BLaER1 (cell line): ENCODE measurements around the gene CC2D2A.

Source experiments
- H3K27ac ChIP-seq: shearing (Covaris generic); formaldehyde crosslinking; 2 replicates; pipeline ENCODE4 v1.8.1; 2022
- H3K27me3 ChIP-seq: shearing (Covaris generic); formaldehyde crosslinking; 2 replicates; pipeline ENCODE4 v1.8.1; 2022
- H3K36me3 ChIP-seq: shearing (Covaris generic); formaldehyde crosslinking; 2 replicates; pipeline ENCODE4 v1.8.1; 2022
- H3K4me1 ChIP-seq: shearing (Covaris generic); formaldehyde crosslinking; 2 replicates; pipeline ENCODE4 v1.8.1; 2022
- H3K4me2 ChIP-seq: shearing (Covaris generic); formaldehyde crosslinking; 2 replicates; pipeline ENCODE4 v1.8.1; 2022
- H3K4me3 ChIP-seq: shearing (Covaris generic); formaldehyde crosslinking; 2 replicates; pipeline ENCODE4 v1.8.1; 2022
- H3K9ac ChIP-seq: shearing (Covaris generic); formaldehyde crosslinking; 2 replicates; pipeline ENCODE4 v1.8.1; 2022
- H3K9me3 ChIP-seq: shearing (Covaris generic); formaldehyde crosslinking; 2 replicates; pipeline ENCODE4 v1.8.1; 2022
- H4K20me1 ChIP-seq: shearing (Covaris generic); formaldehyde crosslinking; 2 replicates; pipeline ENCODE4 v1.8.1; 2022
- Cebpa-rat ChIP-seq: shearing (Covaris generic); IDR thresholded peaks from 2 replicates; pipeline ENCODE4 v1.8.1; 2022

CC2D2A gene

DNA sequence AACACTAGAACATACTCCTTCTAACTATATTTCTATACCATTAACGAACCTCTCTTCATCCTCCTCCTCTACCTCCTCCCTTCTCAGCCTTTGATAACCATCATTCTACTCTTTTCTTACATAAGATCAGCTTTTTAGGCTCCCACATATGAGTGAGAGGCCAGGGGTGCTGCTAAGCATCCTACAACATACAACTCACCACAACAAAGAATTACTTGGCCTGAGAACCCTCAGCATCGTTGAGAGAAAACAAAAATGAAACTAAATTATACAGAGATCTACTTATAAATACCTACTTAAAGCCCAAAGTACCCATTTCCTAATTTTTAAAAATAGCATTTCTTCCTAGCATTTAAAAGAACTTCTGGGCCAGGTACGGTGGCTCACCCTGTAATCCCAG is 77.7 kb downstream of the CC2D2A start:
- Histone ChIP-seq H3K9ac (no peak overlapping the region), H3K27ac (no peak overlapping the region), H3K9me3 (no peaks in the 10 kb centered on the region), H3K36me3 (peaks cover 5% of the 10 kb centered on the region; the same call in 1 of the 2 replicates), H3K4me1 (peaks cover 12% of the 10 kb centered on the region), H4K20me1 (no peaks in the 10 kb centered on the region), H3K27me3 (no peaks in the 10 kb centered on the region), H3K4me2 (peak overlapping the region; percentile 21), H3K4me3 (no peak overlapping the region)
- TF ChIP-seq Cebpa-rat: no peak

DNA sequence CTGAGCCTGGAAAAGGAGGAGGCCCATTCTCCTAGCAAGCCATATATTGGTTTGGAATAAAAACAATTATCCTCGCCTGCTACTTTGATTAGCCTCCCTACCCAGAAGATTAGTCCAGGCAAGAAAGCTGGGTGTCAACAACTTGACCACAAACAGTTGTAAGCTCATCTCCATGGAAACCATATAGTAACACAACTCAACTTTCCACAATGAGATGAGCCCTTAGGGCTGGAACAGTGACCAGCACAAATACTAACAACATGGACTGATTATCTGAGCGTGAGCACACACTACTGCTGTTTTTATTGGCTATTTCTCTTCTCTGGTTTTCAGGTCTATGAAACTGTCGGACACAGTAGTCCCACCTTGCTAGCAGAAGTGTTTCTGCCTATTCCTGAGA is 80.8 kb downstream of the CC2D2A start:
- H3K36me3 ChIP-seq: peaks cover 4% of the 10 kb centered on the region; the same call in 1 of the 2 replicates
- no peak overlapping the region for H3K4me2 ChIP-seq
- H3K4me3 ChIP-seq: no peak overlapping the region
- no peaks in the 10 kb centered on the region for H4K20me1 ChIP-seq
- H3K9me3 ChIP-seq: no peaks in the 10 kb centered on the region
- H3K27me3 ChIP-seq: no peaks in the 10 kb centered on the region
- TF ChIP-seq Cebpa-rat: no peak
- peaks cover 21% of the 10 kb centered on the region for H3K4me1 ChIP-seq
- H3K27ac ChIP-seq: no peak overlapping the region
- H3K9ac ChIP-seq: no peak overlapping the region

DNA sequence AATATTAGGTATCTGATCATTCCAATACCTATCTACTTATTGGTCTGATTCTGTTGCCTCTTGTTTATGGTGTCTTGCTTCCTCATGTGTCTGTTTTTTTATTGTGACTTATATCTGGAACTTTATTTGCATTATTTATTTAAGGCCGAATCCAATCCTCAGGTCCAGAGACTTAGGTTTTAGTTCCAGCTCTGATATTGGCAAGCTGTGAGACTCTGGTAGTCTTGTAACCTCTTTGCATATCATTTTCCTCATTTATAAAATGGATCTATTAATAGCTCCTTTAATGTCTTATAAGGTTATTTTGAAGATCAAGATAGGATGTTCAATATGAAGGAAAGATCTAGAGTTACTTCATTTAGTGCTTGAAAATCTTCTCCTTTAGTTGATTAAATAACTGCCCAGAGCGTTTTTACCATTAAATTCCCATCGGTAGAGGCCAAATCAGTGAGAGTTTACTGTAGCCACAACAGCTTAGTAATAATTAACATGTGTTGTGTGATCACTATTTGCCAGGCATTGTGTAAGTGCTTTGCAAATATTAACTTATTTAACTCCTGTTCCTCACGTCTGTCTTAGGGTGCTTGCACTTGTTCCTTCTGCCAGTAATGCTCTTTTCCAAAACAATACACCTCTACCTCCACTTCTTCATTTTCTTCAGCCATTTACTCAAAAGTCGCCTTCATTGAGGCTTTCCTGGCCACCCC is 82.2 kb downstream of the CC2D2A start:
- H3K27ac ChIP-seq: no peak overlapping the region
- H3K4me2 ChIP-seq: no peak overlapping the region
- peaks cover 21% of the 10 kb centered on the region for H3K4me1 ChIP-seq
- no peaks in the 10 kb centered on the region for H3K27me3 ChIP-seq
- no peak overlapping the region for H3K4me3 ChIP-seq
- H4K20me1 ChIP-seq: no peaks in the 10 kb centered on the region
- no peaks in the 10 kb centered on the region for H3K36me3 ChIP-seq
- TF ChIP-seq Cebpa-rat: no peak
- H3K9me3 ChIP-seq: no peaks in the 10 kb centered on the region
- H3K9ac ChIP-seq: no peak overlapping the region

DNA sequence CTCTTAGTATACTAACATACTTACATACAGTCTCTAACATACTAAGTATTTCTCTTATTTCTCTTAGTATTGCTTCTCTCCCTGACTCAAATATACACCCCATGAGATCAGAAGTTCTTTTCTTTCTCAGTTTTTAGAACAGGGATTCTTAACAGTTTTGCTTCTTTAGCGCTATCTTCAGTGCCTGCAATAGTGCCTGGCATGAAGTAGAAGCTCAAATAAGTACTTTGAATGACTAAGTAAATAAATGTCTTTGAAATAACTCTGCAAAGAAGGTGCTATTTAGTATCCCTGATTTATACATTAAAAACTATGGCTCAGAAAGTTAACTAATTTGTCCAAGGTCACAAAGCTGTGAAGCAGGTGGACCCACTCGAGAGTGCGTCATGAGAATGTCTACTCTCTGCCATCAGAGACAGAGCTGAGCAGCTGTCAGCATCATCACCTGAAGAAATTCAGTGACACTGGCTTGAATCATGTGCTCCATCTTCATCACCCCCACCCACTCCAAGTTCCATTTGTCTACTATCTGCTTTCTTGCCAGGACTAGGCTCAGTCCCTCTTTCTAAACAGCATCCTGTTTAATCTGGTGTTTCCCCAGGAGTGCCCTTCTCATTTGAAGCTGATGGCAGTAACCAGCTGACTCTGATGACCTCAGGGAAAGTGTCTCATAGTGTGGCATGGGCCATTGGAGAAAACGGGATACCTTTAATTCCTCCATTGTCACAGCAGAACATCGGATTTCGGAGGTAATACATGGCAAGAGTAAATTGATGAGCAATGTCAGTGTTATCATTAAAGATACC is 83.1 kb downstream of the CC2D2A start:
- H3K9me3 ChIP-seq: no peaks in the 10 kb centered on the region
- no peak overlapping the region for H3K27ac ChIP-seq
- no peak overlapping the region for H3K4me3 ChIP-seq
- no peaks in the 10 kb centered on the region for H3K36me3 ChIP-seq
- TF ChIP-seq Cebpa-rat: no peak
- H3K4me1 ChIP-seq: peaks cover 14% of the 10 kb centered on the region
- no peaks in the 10 kb centered on the region for H4K20me1 ChIP-seq
- no peak overlapping the region for H3K9ac ChIP-seq
- H3K4me2 ChIP-seq: no peak overlapping the region
- H3K27me3 ChIP-seq: no peaks in the 10 kb centered on the region

DNA sequence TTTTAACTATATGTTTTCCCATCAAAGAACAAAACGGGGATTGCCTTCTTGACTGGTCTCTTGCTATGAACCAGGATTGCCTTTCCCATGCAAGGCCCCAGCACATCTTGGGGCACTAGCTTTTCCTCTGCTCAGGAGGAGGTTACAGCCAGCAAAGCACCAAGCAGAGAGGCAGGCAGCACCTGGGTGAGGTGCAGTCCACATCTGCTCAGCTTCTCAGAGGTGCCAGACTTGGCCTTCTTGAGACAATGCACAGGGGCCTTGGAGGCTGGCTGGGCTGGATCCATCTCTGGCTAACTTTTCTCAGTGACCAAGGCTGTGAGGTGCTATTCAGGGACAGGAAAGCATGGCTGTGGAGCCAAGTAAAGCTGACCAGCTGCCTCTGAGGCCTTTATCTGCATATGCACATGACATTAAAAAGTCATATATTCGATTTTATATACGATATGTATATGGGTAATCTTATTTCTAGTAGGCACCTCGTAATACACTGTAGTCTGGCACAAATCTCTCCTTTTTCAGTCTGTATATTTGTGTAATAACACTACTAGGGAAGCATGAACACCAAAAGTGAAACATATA is 86.9 kb downstream of the CC2D2A start:
- no peak overlapping the region for H3K4me3 ChIP-seq

DNA sequence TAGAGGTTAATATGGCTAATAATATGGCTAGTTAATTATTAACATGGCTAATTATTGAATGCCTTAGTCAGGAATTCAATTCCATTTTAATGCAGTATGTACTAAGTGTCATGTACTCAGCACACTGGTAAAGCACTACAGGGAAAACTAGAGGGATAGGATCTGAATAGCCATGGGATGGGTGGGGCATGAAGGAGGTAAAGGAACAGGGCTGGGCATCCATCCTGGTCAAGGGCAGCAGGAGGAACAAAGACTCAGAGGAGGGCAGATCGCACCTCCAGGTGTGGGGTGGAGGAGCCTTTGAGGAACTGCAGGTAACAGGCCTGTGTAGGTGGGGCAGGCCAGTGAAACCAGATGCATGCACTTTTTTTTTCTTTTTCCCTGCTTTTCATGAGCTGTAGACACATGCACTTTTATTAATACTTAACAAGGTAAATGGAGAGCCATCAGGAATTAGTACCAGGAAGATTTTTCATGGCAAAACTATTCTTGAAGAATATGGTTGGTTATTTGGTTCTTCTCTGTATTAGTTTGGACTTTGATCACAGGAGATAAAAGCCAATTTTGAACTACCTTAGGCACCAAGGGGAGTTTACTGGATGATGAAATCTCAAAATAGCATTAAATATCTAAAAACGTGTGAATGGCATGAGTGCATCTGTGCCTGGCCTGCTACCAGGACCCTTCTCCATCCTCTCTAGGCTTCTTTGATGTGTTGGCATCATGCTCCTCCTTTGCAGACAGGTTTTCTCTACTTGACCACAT is 88.3 kb downstream of the CC2D2A start:
- Histone ChIP-seq H3K4me1 (peaks cover 9% of the 10 kb centered on the region; the same call in 1 of the 2 replicates), H3K36me3 (peaks cover 4% of the 10 kb centered on the region; the same call in 1 of the 2 replicates), H3K27me3 (no peaks in the 10 kb centered on the region), H3K4me3 (no peak overlapping the region), H3K9ac (no peak overlapping the region), H3K27ac (no peak overlapping the region), H3K4me2 (no peak overlapping the region), H3K9me3 (no peaks in the 10 kb centered on the region), H4K20me1 (no peaks in the 10 kb centered on the region)
- no peak for TF ChIP-seq Cebpa-rat

More for the DNA sequence above, 86.9 kb downstream of the CC2D2A start:
- Histone ChIP-seq H3K4me2 (no peak overlapping the region), H4K20me1 (no peaks in the 10 kb centered on the region), H3K27me3 (no peaks in the 10 kb centered on the region), H3K4me1 (peaks cover 9% of the 10 kb centered on the region; the same call in 1 of the 2 replicates), H3K9ac (no peak overlapping the region), H3K36me3 (no peaks in the 10 kb centered on the region), H3K9me3 (no peaks in the 10 kb centered on the region), H3K27ac (no peak overlapping the region)
- TF ChIP-seq Cebpa-rat: no peak

DNA sequence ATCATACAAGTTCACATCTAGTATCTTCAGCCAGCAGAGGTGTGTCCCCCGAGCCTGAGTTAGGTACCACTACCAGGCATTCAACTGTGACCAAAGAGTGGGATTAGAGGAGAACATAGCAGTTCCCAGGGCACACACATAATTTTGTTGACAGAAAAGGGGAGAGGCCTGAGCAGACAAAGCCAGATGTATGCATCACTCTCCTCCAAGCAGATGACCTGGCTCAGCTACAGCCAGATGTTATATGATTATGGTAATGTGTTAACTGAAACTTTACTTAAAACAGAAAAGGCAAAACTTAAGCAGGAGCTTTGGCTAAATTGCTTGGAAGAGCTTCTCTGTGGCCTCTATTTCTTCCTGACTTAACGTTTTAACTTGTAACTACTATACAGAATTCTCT is 88.9 kb downstream of the CC2D2A start:
- H3K4me2 ChIP-seq: no peak overlapping the region
- H4K20me1 ChIP-seq: no peaks in the 10 kb centered on the region
- no peak for TF ChIP-seq Cebpa-rat
- no peak overlapping the region for H3K27ac ChIP-seq
- H3K9ac ChIP-seq: no peak overlapping the region
- H3K4me1 ChIP-seq: peaks cover 9% of the 10 kb centered on the region; the same call in 1 of the 2 replicates
- H3K9me3 ChIP-seq: no peaks in the 10 kb centered on the region
- peaks cover 10% of the 10 kb centered on the region; the same call in 1 of the 2 replicates for H3K36me3 ChIP-seq
- H3K4me3 ChIP-seq: no peak overlapping the region
- no peaks in the 10 kb centered on the region for H3K27me3 ChIP-seq

DNA sequence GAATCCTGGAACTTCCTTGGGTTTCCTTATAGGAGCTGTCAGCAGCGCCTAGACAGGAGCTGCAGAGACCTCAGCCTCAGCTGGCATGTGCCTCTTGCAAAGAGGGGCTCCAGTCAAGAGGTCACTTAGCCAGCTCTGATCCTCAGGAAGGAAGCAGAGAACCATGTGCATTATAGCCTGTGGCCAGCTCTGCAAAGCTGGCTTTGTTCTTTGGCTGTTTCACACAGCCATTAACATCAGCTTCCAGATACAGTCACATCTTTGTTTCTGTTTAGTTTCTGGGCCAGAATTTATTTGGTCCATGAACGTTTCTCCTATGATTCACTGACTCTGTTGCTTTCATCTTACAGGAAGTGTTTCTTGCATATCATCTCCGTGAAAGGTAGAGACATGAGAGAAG is 92.4 kb downstream of the CC2D2A start:
- H3K36me3 ChIP-seq: peaks cover 27% of the 10 kb centered on the region; the same call in 1 of the 2 replicates
- H3K4me1 ChIP-seq: no peaks in the 10 kb centered on the region
- H3K27ac ChIP-seq: no peak overlapping the region
- H4K20me1 ChIP-seq: no peaks in the 10 kb centered on the region
- no peak overlapping the region for H3K4me2 ChIP-seq
- no peaks in the 10 kb centered on the region for H3K27me3 ChIP-seq
- no peaks in the 10 kb centered on the region for H3K9me3 ChIP-seq
- no peak overlapping the region for H3K4me3 ChIP-seq
- no peak overlapping the region for H3K9ac ChIP-seq
- no peak for TF ChIP-seq Cebpa-rat

DNA sequence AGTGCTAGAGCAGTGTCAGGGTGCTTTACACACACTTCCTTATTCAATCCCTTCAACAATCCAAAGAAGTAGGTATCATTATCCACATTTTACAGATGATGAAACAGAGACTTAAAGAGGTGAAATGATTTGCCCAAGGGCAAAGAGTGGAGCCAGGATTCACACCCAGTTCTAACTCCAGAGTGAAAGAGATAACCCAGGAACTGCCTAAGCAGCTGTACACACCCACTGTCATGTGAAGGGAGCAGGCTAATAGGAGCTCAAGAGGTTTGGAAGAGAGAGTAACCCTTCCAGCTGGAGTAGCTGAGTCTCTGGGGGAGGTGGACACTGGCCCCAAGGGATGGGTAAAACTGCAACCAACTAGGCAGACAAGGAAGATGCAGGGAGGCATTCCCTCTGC is 92.9 kb downstream of the CC2D2A start:
- TF ChIP-seq Cebpa-rat: no peak
- no peak overlapping the region for H3K4me2 ChIP-seq
- H3K36me3 ChIP-seq: peaks cover 27% of the 10 kb centered on the region; the same call in 1 of the 2 replicates
- H3K27me3 ChIP-seq: no peaks in the 10 kb centered on the region
- no peaks in the 10 kb centered on the region for H3K9me3 ChIP-seq
- no peaks in the 10 kb centered on the region for H4K20me1 ChIP-seq
- no peak overlapping the region for H3K9ac ChIP-seq
- H3K27ac ChIP-seq: no peak overlapping the region
- no peak overlapping the region for H3K4me3 ChIP-seq
- no peaks in the 10 kb centered on the region for H3K4me1 ChIP-seq
